ENCODE results near the gene SPAG5. TPM values are rescaled to one million over a fixed set of nuclear protein-coding genes. Genes with fewer than 3 reads are reported as not detected.

The SPAG5 gene
- total RNA-seq, 1 donor from 2014 or later, result 28.5 TPM

GRCh38 chr17:28555022-28555421 lies 43.8 kb downstream of the SPAG5 start:
- no peak for DNase-seq (ENCODE audit: low spot score)
- no peaks in the 10 kb centered on the region for H3K9me3 Mint-ChIP-seq (ENCODE audit: unreplicated experiment)
- H3K27me3 Mint-ChIP-seq (ENCODE audit: unreplicated experiment), result peaks cover 9% of the 10 kb centered on the region
- peaks cover 15% of the 10 kb centered on the region for H3K4me1 Mint-ChIP-seq (ENCODE audit: unreplicated experiment)
- H3K4me3 Mint-ChIP-seq (ENCODE audit: unreplicated experiment), result peak overlapping the region; percentile 79
- no peak for TF ChIP-seq CTCF (IDR thresholded peaks at IDR 0.05; ENCODE audit: unreplicated experiment)
- no peak overlapping the region for H3K27ac Mint-ChIP-seq (ENCODE audit: unreplicated experiment)
- H3K36me3 Mint-ChIP-seq (ENCODE audit: low read depth, unreplicated experiment), result peaks cover 52% of the 10 kb centered on the region

- Mint-ChIP-seq H3K4me1 (ENCODE audit: unreplicated experiment) (peaks cover 18% of the 10 kb centered on the region), H3K9me3 (ENCODE audit: unreplicated experiment) (no peaks in the 10 kb centered on the region), H3K27ac (ENCODE audit: unreplicated experiment) (no peak overlapping the region), H3K36me3 (ENCODE audit: low read depth, unreplicated experiment) (peaks cover 47% of the 10 kb centered on the region), H3K27me3 (ENCODE audit: unreplicated experiment) (peaks cover 6% of the 10 kb centered on the region), H3K4me3 (ENCODE audit: unreplicated experiment) (peak overlapping the region; percentile 79)
- no peak for DNase-seq (ENCODE audit: low spot score)
- no peak for TF ChIP-seq CTCF (IDR thresholded peaks at IDR 0.05; ENCODE audit: unreplicated experiment)
Observed at GRCh38 chr17:28554565-28554964, 44.3 kb downstream of the SPAG5 start.

GRCh38 chr17:28553000-28553505 lies 45.8 kb downstream of the SPAG5 start:
- H3K27me3 Mint-ChIP-seq (ENCODE audit: unreplicated experiment), result peaks cover 6% of the 10 kb centered on the region
- H3K27ac Mint-ChIP-seq (ENCODE audit: unreplicated experiment), result peak overlapping the region; percentile 88
- H3K9me3 Mint-ChIP-seq (ENCODE audit: unreplicated experiment), result no peaks in the 10 kb centered on the region
- peaks cover 23% of the 10 kb centered on the region for H3K4me1 Mint-ChIP-seq (ENCODE audit: unreplicated experiment)
- peak overlapping the region; percentile 98 for H3K4me3 Mint-ChIP-seq (ENCODE audit: unreplicated experiment)
- no peak for TF ChIP-seq CTCF (IDR thresholded peaks at IDR 0.05; ENCODE audit: unreplicated experiment)
- H3K36me3 Mint-ChIP-seq (ENCODE audit: low read depth, unreplicated experiment), result peaks cover 42% of the 10 kb centered on the region
- DNase-seq (ENCODE audit: low spot score), result no peak

- no peaks in the 10 kb centered on the region for H3K9me3 Mint-ChIP-seq (ENCODE audit: unreplicated experiment)
- H3K27ac Mint-ChIP-seq (ENCODE audit: unreplicated experiment), result peak within 1 kb of the TSS; percentile 88
- H3K4me3 Mint-ChIP-seq (ENCODE audit: unreplicated experiment), result peak within 1 kb of the TSS; percentile 98
- H3K27me3 Mint-ChIP-seq (ENCODE audit: unreplicated experiment), result peaks cover 6% of the 10 kb centered on the region
- H3K36me3 Mint-ChIP-seq (ENCODE audit: low read depth, unreplicated experiment), result peaks cover 37% of the 10 kb centered on the region
- peaks cover 23% of the 10 kb centered on the region for H3K4me1 Mint-ChIP-seq (ENCODE audit: unreplicated experiment)
- no peak for TF ChIP-seq CTCF (IDR thresholded peaks at IDR 0.05; ENCODE audit: unreplicated experiment)
- DNase-seq (ENCODE audit: low spot score), result peak; percentile 81
Observed at GRCh38 chr17:28552176-28552999, 46.4 kb downstream of the SPAG5 start, which contains the start of gene UNC119. Gene UNC119, minus strand, starts transcription at chr17:28552624. Its CDS starts 67 bp downstream, at chr17:28552557.

All from endothelial cell (in vitro differentiated cells).